Heart left ventricle (tissue), 16 donors: ENCODE results near the gene ARHGAP10. TPM values are rescaled to one million over a fixed set of nuclear protein-coding genes. Genes with fewer than 3 reads are reported as not detected.

ENCODE experiments used
- ATAC-seq, 4 donors: fragments of 200-7000 bp; cut with Tn5 transposase; one replicate each; pipeline ENCODE4 v1.9.1; 2020 to 2022; ENCODE audit warnings: moderate library complexity in 4 of 4, mild to moderate bottlenecking in 3 of 4, moderate number of reproducible peaks in 1 of 4
- DNase-seq, 5 donors: peaks; one replicate each; pipeline ENCODE4 v3.0.0-alpha.2; 2020
- H3K27ac ChIP-seq, 12 donors: fragments of 200-600 bp; sonication (generic) in 4 of 12; one replicate each; pipeline versions ENCODE4 v1.5.0 to v1.8.0; 2016 to 2022; ENCODE audit warnings: mild to moderate bottlenecking in 2 of 12
- H3K27me3 ChIP-seq, 9 donors: fragments of 200-600 bp; sonication (generic) in 2 of 9; one replicate each; pipeline versions ENCODE4 v1.5.1 to v1.8.0; 2016 to 2022; ENCODE audit warnings: mild to moderate bottlenecking in 3 of 9
- H3K36me3 ChIP-seq, 9 donors: fragments of 200-600 bp; sonication (generic) in 2 of 9; one replicate each; pipeline versions ENCODE4 v1.5.0 to v1.8.0; 2018 to 2022; ENCODE audit warnings: mild to moderate bottlenecking in 2 of 9
- H3K4me1 ChIP-seq, 12 donors: fragments of 200-600 bp; sonication (generic) in 4 of 12; one replicate each; pipeline versions ENCODE4 v1.5.0 to v1.8.0; 2016 to 2022; ENCODE audit warnings: mild to moderate bottlenecking in 3 of 12
- H3K4me3 ChIP-seq, 12 donors: fragments of 200-600 bp; sonication (generic) in 4 of 12; one replicate each; pipeline versions ENCODE4 v1.5.0 to v1.8.0; 2017 to 2022; ENCODE audit warnings: mild to moderate bottlenecking in 9 of 12, moderate library complexity in 4 of 12
- H3K9me3 ChIP-seq, 12 donors: fragments of 200-600 bp; sonication (generic) in 4 of 12; one replicate each; pipeline versions ENCODE4 v1.5.0 to v1.8.0; 2016 to 2022; ENCODE audit warnings: mild to moderate bottlenecking in 1 of 12
- CTCF ChIP-seq, 12 donors: fragments of 200-600 bp; sonication (generic) in 4 of 12; IDR thresholded peaks; one replicate each; pipeline versions ENCODE4 v1.5.0 to v1.8.0; 2018 to 2022; ENCODE audit warnings: antibody characterized with exemption in 12 of 12, mild to moderate bottlenecking in 5 of 12
- POLR2A ChIP-seq, 2 donors: fragments of 450-650 bp; IDR thresholded peaks; one replicate each; pipeline ENCODE4 v1.6.1; 2017; ENCODE audit warnings: antibody characterized with exemption in 2 of 2, mild to moderate bottlenecking in 2 of 2, moderate library complexity in 2 of 2
- WGBS, 4 donors: extraction: QIAGEN DNeasy Blood & Tissue Kit in 2 of 4; methylation state at CpG; one replicate each; pipeline versions ENCODE4 v1.1.5 to v1.1.7; 2013 to 2018; 5-methylcytosine and 5-hydroxymethylcytosine counted together
- intact Hi-C, 10 donors: fragments of 100-400 bp; cut with DNase I; formaldehyde crosslinking; loops; one replicate each; pipeline versions ENCODE4 v1.11.1 to v1.14.2; 2022
- polyA plus RNA-seq, 2 donors: library from polyadenylated mRNA; stranded (reverse); fragments of 200-250 nt; gene quantifications; one replicate each; pipeline ENCODE4 v1.2.3, GENCODE V29; 2013
- total RNA-seq, 9 donors: library from RNA; depleted of rRNA in 2 of 9; stranded (reverse); fragments of >200 nt in 2 of 9; fragmentation: NEBNext Ultra II Directional in 3 of 9; extraction: Animal tissue kit (Norgen Biotek cat#: 25700) in 3 of 9; gene quantifications; one replicate each; pipeline versions ENCODE4 v1.1.0 to v1.2.4, GENCODE V29; 2016 to 2023
- donor health status: ischemic (EF 13 %, LVEDD 7.1; RV severe dilation, severe dysfunction).
- donor health status: healthy with polysubstance abuse.
- donor health status: DM: no; HTN: yes; CAD: no.
- donor health status: DM: no; HTN: no; CAD: no.
- donor health status: ischemic (EF 25% LVEDD 6.9; RV normal size, moderate dysfunction).
- donor health status: ischemic (EF 25% LVEDD 5.7; RV mildly dilated, moderate dysfunction).
- donor health status: healthy.
- donor health status: DM: yes; HTN: yes; CAD: no.
- donor health status: ischemic (EF 35%, LVEDD 5.7; RV mildly dilated, moderate dysfunction).
- donor health status: nonischemic (EF 11% LVEDD 7.7; RV severe dilation, severe dysfunction).
- donor health status: DM: yes; HTN: yes; CAD: no.
- donor health status: PGD.
- donor health status: ischemic (EF 29% LVEDD 5.4; RV normal size, mild dysfunction).
- donor health status: nonischemic (EF 23%, LVEDD 6.1; RV moderate dilation, normal function).

ARHGAP10 gene
- total and polyA plus RNA-seq, 11 donors = 30.6 to 73.7 (median 51.7) TPM

GRCh38 chr4:148062301-148062950 lies 330.5 kb downstream of the ARHGAP10 start:
- Histone ChIP-seq H3K27me3 (no peaks in the 10 kb centered on the region), H3K4me1 (peaks cover 0 to 72% (median 37%) of the 10 kb centered on the region in 12 donors), H3K4me3 (no peak overlapping the region), H3K27ac (peak overlapping the region in 1 of 12 donors; percentile 84), H3K9me3 (no peaks in the 10 kb centered on the region), H3K36me3 (peaks cover 0 to 39% (median 20%) of the 10 kb centered on the region in 9 donors)
- 76 to 87% (median 77%) methylated on average over 10 of the region's 10 CpGs for WGBS, 4 donors
- intact Hi-C loops = loop anchor here in 1 of 10 donors (10.0 kb wide), 1 partner anchor 68 kb away; no protein-coding TSS in a partner anchor
- ATAC-seq = no peak
- TF ChIP-seq CTCF (IDR thresholded peaks at IDR 0.05) (no peak), POLR2A (IDR thresholded peaks at IDR 0.05) (no peak)
- no peak for DNase-seq

GRCh38 chr4:148064451-148064850 lies 332.6 kb downstream of the ARHGAP10 start:
- TF ChIP-seq CTCF (IDR thresholded peaks at IDR 0.05) = no peak
- DNase-seq (no peak), ATAC-seq (no peak)
- intact Hi-C loops = loop anchor here in 1 of 10 donors (10.0 kb wide), 1 partner anchor 70 kb away; no protein-coding TSS in a partner anchor
- Histone ChIP-seq H3K4me3 (no peak overlapping the region), H3K27ac (no peak overlapping the region), H3K36me3 (peaks cover 0 to 39% (median 20%) of the 10 kb centered on the region in 9 donors), H3K27me3 (no peaks in the 10 kb centered on the region), H3K4me1 (peaks cover 0 to 72% (median 43%) of the 10 kb centered on the region in 12 donors), H3K9me3 (no peaks in the 10 kb centered on the region)
- WGBS, 4 donors = 89 to 98% (median 96%) methylated on average over 9 of the region's 9 CpGs

- Histone ChIP-seq H3K4me3 (no peak overlapping the region), H3K4me1 (peaks cover 0 to 72% (median 42%) of the 10 kb centered on the region in 12 donors), H3K36me3 (peaks cover 0 to 39% (median 20%) of the 10 kb centered on the region in 9 donors), H3K27me3 (no peaks in the 10 kb centered on the region), H3K9me3 (no peaks in the 10 kb centered on the region), H3K27ac (no peak overlapping the region)
- TF ChIP-seq CTCF (IDR thresholded peaks at IDR 0.05) = no peak
- no peak for TF ChIP-seq POLR2A (IDR thresholded peaks at IDR 0.05)
- 69 to 77% (median 73%) methylated on average over 5 of the region's 5 CpGs for WGBS, 4 donors
- no peak for DNase-seq
- no peak for ATAC-seq
- intact Hi-C loops = loop anchor here in 1 of 10 donors (10.0 kb wide), 1 partner anchor 70 kb away; no protein-coding TSS in a partner anchor
Observed at GRCh38 chr4:148065075-148065474, 333.2 kb downstream of the ARHGAP10 start.

- H3K9me3 ChIP-seq = no peaks in the 10 kb centered on the region
- ATAC-seq (peak in 3 of 4 donors; percentile 23 to 38 (median 36)), DNase-seq (peak in 1 of 5 donors; percentile 49)
- peaks cover 0 to 60% (median 30%) of the 10 kb centered on the region in 12 donors for H3K4me1 ChIP-seq
- WGBS, 4 donors = 52 to 65% (median 56%) methylated on average over 6 of the region's 6 CpGs
- intact Hi-C loops = loop anchor here in 1 of 10 donors (10.0 kb wide), 1 partner anchor 73 kb away; no protein-coding TSS in a partner anchor
- H3K27ac ChIP-seq = peak overlapping the region in 6 of 12 donors; percentile 8 to 54 (median 26)
- peaks cover 0 to 42% (median 29%) of the 10 kb centered on the region in 9 donors for H3K36me3 ChIP-seq
- H3K4me3 ChIP-seq = no peak overlapping the region
- no peak for TF ChIP-seq POLR2A (IDR thresholded peaks at IDR 0.05)
- TF ChIP-seq CTCF (IDR thresholded peaks at IDR 0.05) = peak in 2 of 12 donors; percentile 7 to 15
- no peaks in the 10 kb centered on the region for H3K27me3 ChIP-seq
Observed at GRCh38 chr4:148067301-148067916, 335.5 kb downstream of the ARHGAP10 start.
